IMR-90 (cell line): ENCODE measurements around the gene CADM2. TPM values are rescaled to one million over a fixed set of nuclear protein-coding genes. Genes with fewer than 3 reads are reported as not detected.

Experiments used
- ATAC-seq: fragments of 200-7000 bp; cut with Tn5 transposase; 2 replicates; pipeline ENCODE4 v1.9.1; 2020; ENCODE audit warnings: low read depth, mild to moderate bottlenecking, moderate library complexity
- BruUV-seq: library from RNA; stranded (reverse); fragments of 400-500 nt; replicated peaks from 2 replicates; lab custom pipeline; 2021; lab: Mats Ljungman, UMichigan
- CTCF ChIA-PET: fragments of 300-600 bp; formaldehyde crosslinking; extraction: SDS; loops from one replicate; lab custom pipeline; 2021; ENCODE audit warnings: antibody characterized with exemption; lab: Yijun Ruan, JAX
- POLR2A ChIA-PET: fragments of 300-600 bp; sonication (Branson Sonifier 250); formaldehyde crosslinking; loops from one replicate; lab custom pipeline; 2022; ENCODE audit warnings: antibody characterized with exemption; ENCODE audit not compliant: unreplicated experiment; lab: Charles Lee
- DNase-seq: peaks from one replicate; pipeline ENCODE4 v3.0.0; 2013
- H2AFZ ChIP-seq: replicated peaks from 2 replicates; pipeline ENCODE3; 2013; ENCODE audit warnings: low read length, mild to moderate bottlenecking; ENCODE audit not compliant: poor library complexity
- H2AK5ac ChIP-seq: 2 replicates; pipeline ENCODE4 v1.6.1; 2013; ENCODE audit warnings: low read depth, low read length, inconsistent platforms
- H2AK9ac ChIP-seq: replicated peaks from 2 replicates; pipeline ENCODE3; 2013; ENCODE audit warnings: mild to moderate bottlenecking, low read depth, low read length, moderate library complexity; ENCODE audit not compliant: poor library complexity
- H2BK120ac ChIP-seq: 2 replicates; pipeline ENCODE4 v1.6.1; 2013; ENCODE audit warnings: low read depth, low read length, inconsistent platforms
- H2BK15ac ChIP-seq: 3 replicates; pipeline ENCODE4 v1.6.1; 2013; ENCODE audit warnings: low read depth, low read length, inconsistent platforms
- H2BK20ac ChIP-seq: 2 replicates; pipeline ENCODE4 v1.6.1; 2013; ENCODE audit warnings: low read depth, mild to moderate bottlenecking, inconsistent platforms, low read length, moderate library complexity
- H2BK5ac ChIP-seq: 2 replicates; pipeline ENCODE4 v1.6.1; 2013; ENCODE audit warnings: mild to moderate bottlenecking, low read depth, low read length, inconsistent platforms; ENCODE audit not compliant: poor library complexity, severe bottlenecking
- H3K14ac ChIP-seq: replicated peaks from 2 replicates; pipeline ENCODE4 v1.6.1; 2013; ENCODE audit warnings: low read depth, low read length, inconsistent platforms
- H3K18ac ChIP-seq: 2 replicates; pipeline ENCODE4 v1.6.1; 2013; ENCODE audit warnings: low read depth, low read length, control low read depth
- H3K23ac ChIP-seq: 2 replicates; pipeline ENCODE4 v1.6.1; 2013; ENCODE audit warnings: low read depth, low read length, inconsistent platforms
- H3K27ac ChIP-seq: 2 replicates; pipeline ENCODE4 v1.5.1; 2013; ENCODE audit warnings: mild to moderate bottlenecking, control low read depth, low read length; ENCODE audit not compliant: insufficient read depth
- H3K27me3 ChIP-seq: 2 replicates; pipeline ENCODE4 v1.6.1; 2013; ENCODE audit warnings: low read length; ENCODE audit not compliant: control insufficient read depth, insufficient read depth
- H3K36me3 ChIP-seq: 2 replicates; pipeline ENCODE4 v1.6.1; 2013; ENCODE audit warnings: low read length, mixed read lengths; ENCODE audit not compliant: control insufficient read depth, insufficient read depth
- H3K4ac ChIP-seq: 2 replicates; pipeline ENCODE4 v1.6.1; 2013; ENCODE audit warnings: low read depth, low read length, inconsistent platforms
- H3K4me1 ChIP-seq: 2 replicates; pipeline ENCODE4 v1.6.1; 2013; ENCODE audit warnings: low read length, mixed read lengths; ENCODE audit not compliant: control insufficient read depth, insufficient read depth
- H3K4me2 ChIP-seq: 2 replicates; pipeline ENCODE4 v1.6.1; 2013; ENCODE audit warnings: low read depth, mild to moderate bottlenecking, control low read depth, low read length, moderate library complexity
- H3K4me3 ChIP-seq: 2 replicates; pipeline ENCODE4 v1.5.1; 2013; ENCODE audit warnings: low read depth, mild to moderate bottlenecking, control low read depth, low read length, moderate library complexity; ENCODE audit not compliant: insufficient read depth
- H3K56ac ChIP-seq: 2 replicates; pipeline ENCODE4 v1.6.1; 2013; ENCODE audit warnings: low read length, inconsistent platforms; ENCODE audit not compliant: insufficient read depth; ENCODE audit errors: extremely low read depth
- H3K79me1 ChIP-seq, 2 experiments: 2 replicates each; pipeline ENCODE4 v1.6.1; 2013; ENCODE audit warnings: low read length in 2 of 2, inconsistent platforms in 1 of 2, low read depth in 1 of 2
- H3K9ac ChIP-seq: 2 replicates; pipeline ENCODE4 v1.6.1; 2013; ENCODE audit warnings: low read depth, low read length, control low read depth
- H3K9me1 ChIP-seq: 2 replicates; pipeline ENCODE4 v1.6.1; 2013; ENCODE audit warnings: low read length, inconsistent platforms; ENCODE audit not compliant: insufficient read depth
- H3K9me3 ChIP-seq: 2 replicates; pipeline ENCODE4 v1.6.1; 2013; ENCODE audit warnings: low read length; ENCODE audit not compliant: control insufficient read depth, insufficient read depth
- H4K20me1 ChIP-seq: 2 replicates; pipeline ENCODE4 v1.6.1; 2013; ENCODE audit warnings: low read length, inconsistent platforms; ENCODE audit not compliant: insufficient read depth
- H4K5ac ChIP-seq: 2 replicates; pipeline ENCODE4 v1.6.1; 2013; ENCODE audit warnings: mild to moderate bottlenecking, low read depth, low read length, control low read depth
- H4K8ac ChIP-seq, 2 experiments: 2 replicates each; pipeline ENCODE4 v1.6.1; 2013; ENCODE audit warnings: low read depth in 2 of 2, low read length in 2 of 2, control low read depth in 1 of 2, inconsistent platforms in 1 of 2
- H4K91ac ChIP-seq: 2 replicates; pipeline ENCODE4 v1.6.1; 2013; ENCODE audit warnings: low read depth, low read length, inconsistent platforms; ENCODE audit not compliant: insufficient read depth
- BHLHE40 ChIP-seq: fragments of 150-350 bp; IDR thresholded peaks from 2 replicates; pipeline ENCODE4 v1.6.1; 2016; ENCODE audit warnings: mild to moderate bottlenecking, low read depth, low read length
- CEBPB ChIP-seq: IDR thresholded peaks from 2 replicates; pipeline ENCODE4 v1.6.1; 2012; ENCODE audit warnings: low read depth, low read length, improper control_type of control experiment
- CHD1 ChIP-seq: IDR thresholded peaks from 2 replicates; pipeline ENCODE4 v1.6.1; 2012; ENCODE audit warnings: low read depth, low read length, improper control_type of control experiment
- FOS ChIP-seq: fragments of 150-350 bp; IDR thresholded peaks from 2 replicates; pipeline ENCODE4 v1.6.1; 2016; ENCODE audit warnings: low read depth, low read length
- MAFK ChIP-seq: IDR thresholded peaks from 2 replicates; pipeline ENCODE4 v1.6.1; 2012; ENCODE audit warnings: low read depth, low read length, improper control_type of control experiment
- MAZ ChIP-seq: IDR thresholded peaks from 2 replicates; pipeline ENCODE4 v1.6.1; 2012; ENCODE audit warnings: low read depth, mild to moderate bottlenecking, low read length, improper control_type of control experiment, moderate library complexity, borderline replicate concordance
- MXI1 ChIP-seq: IDR thresholded peaks from 2 replicates; pipeline ENCODE4 v1.6.1; 2012; ENCODE audit warnings: low read depth, mild to moderate bottlenecking, low read length, moderate library complexity, borderline replicate concordance
- NFE2L2 ChIP-seq: fragments of 150-350 bp; IDR thresholded peaks from 2 replicates; pipeline ENCODE4 v1.6.1; 2016; ENCODE audit warnings: low read depth, mild to moderate bottlenecking, low read length
- POLR2A ChIP-seq: IDR thresholded peaks from 2 replicates; pipeline ENCODE4 v1.6.1; 2012; ENCODE audit warnings: mild to moderate bottlenecking, low read depth, low read length
- RAD21 ChIP-seq: IDR thresholded peaks from 2 replicates; pipeline ENCODE4 v1.6.1; 2012; ENCODE audit warnings: low read length, improper control_type of control experiment
- RCOR1 ChIP-seq: IDR thresholded peaks from 2 replicates; pipeline ENCODE4 v1.6.1; 2012; ENCODE audit warnings: mild to moderate bottlenecking, low read length, improper control_type of control experiment; ENCODE audit not compliant: insufficient replicate concordance
- RFX5 ChIP-seq: IDR thresholded peaks from 2 replicates; pipeline ENCODE4 v1.8.0; 2012; ENCODE audit warnings: low read depth, mild to moderate bottlenecking, low read length, moderate library complexity
- SMC3 ChIP-seq: fragments of 150-350 bp; IDR thresholded peaks from 2 replicates; pipeline ENCODE4 v1.6.1; 2016; ENCODE audit warnings: low read depth, mild to moderate bottlenecking, antibody characterized with exemption, low read length, moderate library complexity
- WGBS, 2 experiments: methylation state at CpG; one replicate each; pipeline versions ENCODE4 v1.1.5 to v1.1.7; 2013; ENCODE audit warnings: missing lambda C conversion rate in 2 of 2; ENCODE audit not compliant: insufficient read length in 1 of 2; ENCODE audit errors: extremely low coverage in 2 of 2; 5-methylcytosine and 5-hydroxymethylcytosine counted together
- dilution Hi-C: fragments of 300-500 bp; cut with HindIII; formaldehyde crosslinking; loops from one replicate; pipeline ENCODE4 v1.14.3; 2018; ENCODE audit warnings: low sequenced_read_pairs; ENCODE audit not compliant: unreplicated experiment
- in situ Hi-C: fragments of 300-500 bp; cut with MboI; formaldehyde crosslinking; loops from 3 replicates; pipeline ENCODE4 v1.14.3; 2019; ENCODE audit warnings: low sequenced_read_pairs, inconsistent platforms, mixed read lengths
- intact Hi-C: fragments of 100-400 bp; cut with micrococcal nuclease; formaldehyde crosslinking; loops from 2 replicates; pipeline ENCODE4 v1.10.0; 2022
- polyA plus RNA-seq, 3 experiments: library from polyadenylated mRNA; depleted of rRNA; stranded (reverse); fragments of >200 nt; gene quantifications; 2 replicates each; pipeline ENCODE4 v1.2.3, GENCODE V29; 2012; ENCODE audit warnings: low replicate concordance in 1 of 3
- total RNA-seq: library from RNA; depleted of rRNA; stranded (reverse); fragments of >200 nt; gene quantifications from 2 replicates; pipeline ENCODE4 v1.2.3, GENCODE V29; 2012
- TF ChIP-seq, protein P1 (sequence below): fragments of 150-350 bp; IDR thresholded peaks from 2 replicates; pipeline ENCODE4 v1.6.1; 2017; ENCODE audit warnings: mild to moderate bottlenecking, antibody characterized with exemption, low read length, low read depth
- TF ChIP-seq, protein P2 (sequence below): conservative IDR thresholded peaks from 2 replicates; pipeline ENCODE4 v1.5.1; 2012; ENCODE audit warnings: mild to moderate bottlenecking, low read depth, low read length, improper control_type of control experiment
- TF ChIP-seq, protein P3 (sequence below): fragments of 150-350 bp; IDR thresholded peaks from 2 replicates; pipeline ENCODE4 v1.6.1; 2016; ENCODE audit warnings: low read depth, mild to moderate bottlenecking, low read length, moderate library complexity, borderline replicate concordance

The CADM2 gene
- total and polyA plus RNA-seq, 2 of the 4 experiments (the other 2 are of a cell fraction), result not detected

DNA sequence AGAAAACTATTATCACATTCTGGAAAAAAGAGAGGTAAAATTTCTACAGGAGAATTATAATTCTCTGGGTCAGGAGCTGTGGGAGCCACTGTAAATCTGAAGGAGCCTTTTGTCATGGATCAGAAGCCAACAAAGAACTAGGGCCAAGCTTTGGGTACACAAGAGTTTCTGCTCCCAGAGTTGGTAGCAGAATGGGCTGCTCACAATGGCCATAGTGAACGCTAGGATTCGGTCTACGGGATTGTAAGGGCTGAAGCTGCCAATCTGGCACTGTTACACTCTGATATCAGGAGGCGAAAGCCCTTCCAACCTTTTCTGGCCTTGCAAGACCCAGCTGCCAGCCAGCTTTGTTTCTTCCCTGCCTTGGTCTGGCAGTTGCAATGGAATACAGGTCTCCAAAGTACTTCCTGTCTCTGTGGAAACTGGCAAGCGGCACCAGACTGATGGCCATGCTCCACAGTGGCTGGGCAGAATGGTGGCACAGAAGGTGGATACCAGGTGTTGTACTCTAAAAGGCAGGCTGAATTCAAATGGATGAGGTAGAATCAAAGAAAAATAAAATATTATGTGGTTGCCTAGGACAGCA lies 831.7 kb downstream of the CADM2 start:
- dilution Hi-C loops, result no loop called here
- Histone ChIP-seq H2BK5ac (no peak overlapping the region), H4K91ac (no peak overlapping the region), H3K23ac (no peak overlapping the region), H4K8ac (no peak overlapping the region), H3K79me1 (no peaks in the 10 kb centered on the region), H4K20me1 (no peaks in the 10 kb centered on the region), H3K56ac (no peak overlapping the region), H2AFZ (no peak overlapping the region), H3K4me3 (no peak overlapping the region), H3K36me3 (no peaks in the 10 kb centered on the region), H3K9ac (no peak overlapping the region), H3K14ac (no peak overlapping the region), H3K4ac (no peak overlapping the region), H2BK120ac (no peak overlapping the region), H3K27me3 (no peaks in the 10 kb centered on the region), H3K9me3 (no peaks in the 10 kb centered on the region), H4K5ac (no peak overlapping the region), H2AK9ac (no peak overlapping the region), H2AK5ac (no peak overlapping the region), H3K4me2 (no peak overlapping the region), H3K9me1 (no peaks in the 10 kb centered on the region), H2BK15ac (no peak overlapping the region), H3K4me1 (no peaks in the 10 kb centered on the region), H3K27ac (no peak overlapping the region), H3K18ac (no peak overlapping the region), H2BK20ac (no peak overlapping the region)
- in situ Hi-C loops, result no loop called here
- no peak for DNase-seq
- intact Hi-C loops, result no loop called here
- no peak for ATAC-seq
- BruUV-seq, result no TSS peak
- CTCF ChIA-PET, result no interaction called here
- TF ChIP-seq RAD21, result no peak
- no peak for TF ChIP-seq RFX5
- no peak for TF ChIP-seq CEBPB
- TF ChIP-seq MAFK, result no peak
- no peak for TF ChIP-seq MXI1
- TF ChIP-seq, protein P1, sequence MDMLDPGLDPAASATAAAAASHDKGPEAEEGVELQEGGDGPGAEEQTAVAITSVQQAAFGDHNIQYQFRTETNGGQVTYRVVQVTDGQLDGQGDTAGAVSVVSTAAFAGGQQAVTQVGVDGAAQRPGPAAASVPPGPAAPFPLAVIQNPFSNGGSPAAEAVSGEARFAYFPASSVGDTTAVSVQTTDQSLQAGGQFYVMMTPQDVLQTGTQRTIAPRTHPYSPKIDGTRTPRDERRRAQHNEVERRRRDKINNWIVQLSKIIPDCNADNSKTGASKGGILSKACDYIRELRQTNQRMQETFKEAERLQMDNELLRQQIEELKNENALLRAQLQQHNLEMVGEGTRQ, result no peak
- TF ChIP-seq BHLHE40, result no peak
- no peak for TF ChIP-seq POLR2A
- no peak for TF ChIP-seq FOS
- no peak for TF ChIP-seq MAZ
- TF ChIP-seq SMC3, result no peak
- TF ChIP-seq RCOR1, result no peak
- TF ChIP-seq, protein P2, sequence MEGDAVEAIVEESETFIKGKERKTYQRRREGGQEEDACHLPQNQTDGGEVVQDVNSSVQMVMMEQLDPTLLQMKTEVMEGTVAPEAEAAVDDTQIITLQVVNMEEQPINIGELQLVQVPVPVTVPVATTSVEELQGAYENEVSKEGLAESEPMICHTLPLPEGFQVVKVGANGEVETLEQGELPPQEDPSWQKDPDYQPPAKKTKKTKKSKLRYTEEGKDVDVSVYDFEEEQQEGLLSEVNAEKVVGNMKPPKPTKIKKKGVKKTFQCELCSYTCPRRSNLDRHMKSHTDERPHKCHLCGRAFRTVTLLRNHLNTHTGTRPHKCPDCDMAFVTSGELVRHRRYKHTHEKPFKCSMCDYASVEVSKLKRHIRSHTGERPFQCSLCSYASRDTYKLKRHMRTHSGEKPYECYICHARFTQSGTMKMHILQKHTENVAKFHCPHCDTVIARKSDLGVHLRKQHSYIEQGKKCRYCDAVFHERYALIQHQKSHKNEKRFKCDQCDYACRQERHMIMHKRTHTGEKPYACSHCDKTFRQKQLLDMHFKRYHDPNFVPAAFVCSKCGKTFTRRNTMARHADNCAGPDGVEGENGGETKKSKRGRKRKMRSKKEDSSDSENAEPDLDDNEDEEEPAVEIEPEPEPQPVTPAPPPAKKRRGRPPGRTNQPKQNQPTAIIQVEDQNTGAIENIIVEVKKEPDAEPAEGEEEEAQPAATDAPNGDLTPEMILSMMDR, result no peak
- no peak for TF ChIP-seq CHD1
- TF ChIP-seq, protein P3, sequence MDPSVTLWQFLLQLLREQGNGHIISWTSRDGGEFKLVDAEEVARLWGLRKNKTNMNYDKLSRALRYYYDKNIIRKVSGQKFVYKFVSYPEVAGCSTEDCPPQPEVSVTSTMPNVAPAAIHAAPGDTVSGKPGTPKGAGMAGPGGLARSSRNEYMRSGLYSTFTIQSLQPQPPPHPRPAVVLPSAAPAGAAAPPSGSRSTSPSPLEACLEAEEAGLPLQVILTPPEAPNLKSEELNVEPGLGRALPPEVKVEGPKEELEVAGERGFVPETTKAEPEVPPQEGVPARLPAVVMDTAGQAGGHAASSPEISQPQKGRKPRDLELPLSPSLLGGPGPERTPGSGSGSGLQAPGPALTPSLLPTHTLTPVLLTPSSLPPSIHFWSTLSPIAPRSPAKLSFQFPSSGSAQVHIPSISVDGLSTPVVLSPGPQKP, result no peak
- no peak for TF ChIP-seq NFE2L2
- POLR2A ChIA-PET, result no interaction called here
- 67% methylated on average over 1 of the region's 5 CpGs; no CpG with 5 or more reads in 1 of the 2 experiments for WGBS, 2 experiments
